ENCODE measurements around the gene FGF23. TPM values are rescaled to one million over a fixed set of nuclear protein-coding genes. Genes with fewer than 3 reads are reported as not detected.

The FGF23 gene
- total RNA-seq, 1 donor from 2014 or later: not detected

- H3K27ac ChIP-seq: no peak overlapping the region
- no peaks in the 10 kb centered on the region for H3K36me3 ChIP-seq
- H3K9me3 ChIP-seq: no peaks in the 10 kb centered on the region
- DNase-seq (ENCODE audit: extremely low spot score in 2 of 2): no peak
- H3K4me3 ChIP-seq: no peak overlapping the region
- H3K27me3 ChIP-seq: no peaks in the 10 kb centered on the region
- no peaks in the 10 kb centered on the region for H3K4me1 ChIP-seq
- no peak for TF ChIP-seq POLR2AphosphoS5 (IDR thresholded peaks at IDR 0.05; ENCODE audit: insufficient read depth in 1 of 2, low read depth in 1 of 2)
- no peak for TF ChIP-seq CTCF (IDR thresholded peaks at IDR 0.05)
- TF ChIP-seq POLR2A (IDR thresholded peaks at IDR 0.05): no peak
- intact Hi-C loops (cut with DNase I): no loop called here
Observed at GRCh38 chr12:4331842-4332241, 47.7 kb downstream of the FGF23 start.

GRCh38 chr12:4331221-4331620 lies 48.3 kb downstream of the FGF23 start:
- intact Hi-C loops (cut with DNase I): no loop called here
- H3K36me3 ChIP-seq: no peaks in the 10 kb centered on the region
- no peak overlapping the region for H3K27ac ChIP-seq
- no peak overlapping the region for H3K4me3 ChIP-seq
- H3K4me1 ChIP-seq: no peaks in the 10 kb centered on the region
- H3K27me3 ChIP-seq: no peaks in the 10 kb centered on the region
- H3K9me3 ChIP-seq: no peaks in the 10 kb centered on the region
- no peak for DNase-seq (ENCODE audit: extremely low spot score in 2 of 2)
- TF ChIP-seq POLR2A (IDR thresholded peaks at IDR 0.05) (no peak), POLR2AphosphoS5 (IDR thresholded peaks at IDR 0.05; ENCODE audit: insufficient read depth in 1 of 2, low read depth in 1 of 2) (no peak), CTCF (IDR thresholded peaks at IDR 0.05) (no peak)

- no peak for DNase-seq (ENCODE audit: extremely low spot score in 2 of 2)
- intact Hi-C loops (cut with DNase I): no loop called here
- H3K36me3 ChIP-seq: no peaks in the 10 kb centered on the region
- no peak overlapping the region for H3K27ac ChIP-seq
- H3K9me3 ChIP-seq: no peaks in the 10 kb centered on the region
- no peaks in the 10 kb centered on the region for H3K4me1 ChIP-seq
- H3K4me3 ChIP-seq: no peak overlapping the region
- H3K27me3 ChIP-seq: no peaks in the 10 kb centered on the region
- TF ChIP-seq POLR2A (IDR thresholded peaks at IDR 0.05) (no peak), CTCF (IDR thresholded peaks at IDR 0.05) (no peak)
Observed at GRCh38 chr12:4330203-4330602, 49.3 kb downstream of the FGF23 start.

- intact Hi-C loops (cut with DNase I): no loop called here
- Histone ChIP-seq H3K27me3 (no peaks in the 10 kb centered on the region), H3K9me3 (no peaks in the 10 kb centered on the region), H3K36me3 (no peaks in the 10 kb centered on the region), H3K27ac (no peak overlapping the region), H3K4me3 (no peak overlapping the region), H3K4me1 (peaks cover 3% of the 10 kb centered on the region)
- no peak for DNase-seq (ENCODE audit: extremely low spot score in 2 of 2)
- no peak for TF ChIP-seq POLR2AphosphoS5 (IDR thresholded peaks at IDR 0.05; ENCODE audit: insufficient read depth in 1 of 2, low read depth in 1 of 2)
- TF ChIP-seq POLR2A (IDR thresholded peaks at IDR 0.05): no peak
- no peak for TF ChIP-seq CTCF (IDR thresholded peaks at IDR 0.05)
Observed at GRCh38 chr12:4327293-4327692, 52.2 kb downstream of the FGF23 start.

- H3K36me3 ChIP-seq: no peaks in the 10 kb centered on the region
- intact Hi-C loops (cut with DNase I): no loop called here
- TF ChIP-seq POLR2A (IDR thresholded peaks at IDR 0.05): no peak
- no peak for TF ChIP-seq POLR2AphosphoS5 (IDR thresholded peaks at IDR 0.05; ENCODE audit: insufficient read depth in 1 of 2, low read depth in 1 of 2)
- TF ChIP-seq CTCF (IDR thresholded peaks at IDR 0.05): no peak
- no peak overlapping the region for H3K27ac ChIP-seq
- H3K4me1 ChIP-seq: peaks cover 10% of the 10 kb centered on the region
- DNase-seq (ENCODE audit: extremely low spot score in 2 of 2): no peak
- no peaks in the 10 kb centered on the region for H3K9me3 ChIP-seq
- no peak overlapping the region for H3K4me3 ChIP-seq
- no peaks in the 10 kb centered on the region for H3K27me3 ChIP-seq
Observed at GRCh38 chr12:4325966-4326365, 53.5 kb downstream of the FGF23 start.

Data from vagina (tissue), 2 donors.